H9 (cell line): ENCODE data around the gene GOT1. TPM values are rescaled to one million over a fixed set of nuclear protein-coding genes. Genes with fewer than 3 reads are reported as not detected.

Experiments used
- DNase-seq: peaks from one replicate; pipeline ENCODE4 v3.0.0-alpha.2; 2017
- H2AFZ ChIP-seq: one replicate; pipeline ENCODE4 v1.6.1; 2013; ENCODE audit warnings: mild to moderate bottlenecking, low read length, control low read depth, moderate library complexity
- H2AK5ac ChIP-seq: 2 replicates; pipeline ENCODE4 v1.6.1; 2013; ENCODE audit warnings: low read length, control low read depth, mixed read lengths; ENCODE audit not compliant: insufficient read length
- H2BK120ac ChIP-seq: one replicate; pipeline ENCODE4 v1.6.1; 2013; ENCODE audit warnings: low read depth, mild to moderate bottlenecking, low read length, control low read depth, inconsistent platforms; ENCODE audit not compliant: poor library complexity, severe bottlenecking
- H2BK12ac ChIP-seq: 2 replicates; pipeline ENCODE4 v1.6.1; 2013; ENCODE audit warnings: low read length, control low read depth, mixed read lengths, low read depth; ENCODE audit not compliant: insufficient read length
- H2BK15ac ChIP-seq: 2 replicates; pipeline ENCODE4 v1.6.1; 2013; ENCODE audit warnings: low read depth, low read length, control low read depth
- H2BK20ac ChIP-seq: one replicate; pipeline ENCODE4 v1.6.1; 2013; ENCODE audit warnings: low read depth, mild to moderate bottlenecking, low read length, control low read depth, inconsistent platforms; ENCODE audit not compliant: poor library complexity, severe bottlenecking
- H2BK5ac ChIP-seq: 2 replicates; pipeline ENCODE4 v1.6.1; 2013; ENCODE audit warnings: low read length, control low read depth, mixed read lengths; ENCODE audit not compliant: insufficient read length
- H3K14ac ChIP-seq: 2 replicates; pipeline ENCODE4 v1.6.1; 2013; ENCODE audit warnings: low read length, control low read depth; ENCODE audit not compliant: insufficient read depth
- H3K18ac ChIP-seq: 2 replicates; pipeline ENCODE4 v1.6.1; 2013; ENCODE audit warnings: low read depth, mild to moderate bottlenecking, mixed read lengths, low read length, control low read depth; ENCODE audit not compliant: insufficient read length
- H3K23ac ChIP-seq: 2 replicates; pipeline ENCODE4 v1.6.1; 2013; ENCODE audit warnings: low read length, control low read depth, mixed read lengths, low read depth; ENCODE audit not compliant: insufficient read length
- H3K23me2 ChIP-seq: 2 replicates; pipeline ENCODE4 v1.6.1; 2013; ENCODE audit warnings: low read depth, mild to moderate bottlenecking, mixed read lengths, low read length, control low read depth; ENCODE audit not compliant: insufficient read length, poor library complexity, severe bottlenecking
- H3K27ac ChIP-seq: 2 replicates; pipeline ENCODE4 v1.5.1; 2013; ENCODE audit warnings: low read length, control low read depth, mixed read lengths, low read depth; ENCODE audit not compliant: insufficient read length
- H3K27me3 ChIP-seq: 2 replicates; pipeline ENCODE4 v1.6.1; 2013; ENCODE audit warnings: low read length, control low read depth, inconsistent platforms; ENCODE audit not compliant: insufficient read depth
- H3K4ac ChIP-seq: 2 replicates; pipeline ENCODE4 v1.6.1; 2013; ENCODE audit warnings: low read depth, mild to moderate bottlenecking, control low read depth, inconsistent platforms, low read length, moderate library complexity
- H3K4me1 ChIP-seq: 2 replicates; pipeline ENCODE4 v1.6.1; 2013; ENCODE audit warnings: low read length, control low read depth, inconsistent platforms; ENCODE audit not compliant: insufficient read depth
- H3K4me2 ChIP-seq: 2 replicates; pipeline ENCODE4 v1.6.1; 2013; ENCODE audit warnings: low read length, control low read depth, mixed read lengths; ENCODE audit not compliant: insufficient read length, insufficient read depth
- H3K56ac ChIP-seq: 2 replicates; pipeline ENCODE4 v1.6.1; 2013; ENCODE audit warnings: low read depth, mild to moderate bottlenecking, mixed read lengths, low read length, control low read depth; ENCODE audit not compliant: insufficient read length
- H3K79me1 ChIP-seq: 2 replicates; pipeline ENCODE4 v1.6.1; 2013; ENCODE audit warnings: low read depth, mild to moderate bottlenecking, moderate library complexity, low read length, control low read depth, inconsistent platforms; ENCODE audit not compliant: insufficient read depth, poor library complexity, severe bottlenecking
- H3K79me2 ChIP-seq: 2 replicates; pipeline ENCODE4 v1.6.1; 2013; ENCODE audit warnings: low read length, control low read depth, inconsistent platforms; ENCODE audit not compliant: insufficient read depth
- H3K9ac ChIP-seq: 2 replicates; pipeline ENCODE4 v1.6.1; 2013; ENCODE audit warnings: low read length, control low read depth, mixed read lengths; ENCODE audit not compliant: insufficient read length; ENCODE audit errors: extremely low read depth
- H3K9me3 ChIP-seq: one replicate; pipeline ENCODE4 v1.6.1; 2013; ENCODE audit warnings: low read depth, low read length, inconsistent platforms; ENCODE audit not compliant: control insufficient read depth
- H3T11ph ChIP-seq: one replicate; pipeline ENCODE4 v1.6.1; 2013; ENCODE audit warnings: mild to moderate bottlenecking, low read length, control low read depth, inconsistent platforms
- H4K20me1 ChIP-seq: one replicate; pipeline ENCODE4 v1.6.1; 2013; ENCODE audit not compliant: control insufficient read depth, insufficient read length, insufficient read depth
- H4K5ac ChIP-seq: 2 replicates; pipeline ENCODE4 v1.6.1; 2013; ENCODE audit warnings: low read depth, mild to moderate bottlenecking, mixed read lengths, low read length, control low read depth; ENCODE audit not compliant: insufficient read length
- H4K8ac ChIP-seq: replicated peaks from 2 replicates; pipeline ENCODE4 v1.6.1; 2013; ENCODE audit warnings: low read length, control low read depth, mixed read lengths, low read depth; ENCODE audit not compliant: insufficient read length
- H4K91ac ChIP-seq: 2 replicates; pipeline ENCODE4 v1.6.1; 2013; ENCODE audit warnings: low read depth, mild to moderate bottlenecking, moderate library complexity, mixed read lengths, low read length, control low read depth; ENCODE audit not compliant: insufficient read length
- H3K27ac Mint-ChIP-seq, 3 experiments: 2 replicates in 2 of 3; 3 replicates in 1 of 3; pipeline ENCODE4 v1.8.0; 2020 to 2021; ENCODE audit warnings: mixed read lengths in 3 of 3, mild to moderate bottlenecking in 1 of 3, moderate library complexity in 1 of 3
- H3K27me3 Mint-ChIP-seq: 2 replicates; pipeline ENCODE4 v1.8.0; 2021; ENCODE audit warnings: low read depth, mild to moderate bottlenecking, moderate library complexity, mixed read lengths
- H3K36me3 Mint-ChIP-seq, 3 experiments: 2 replicates in 2 of 3; 3 replicates in 1 of 3; pipeline ENCODE4 v1.8.0; 2020 to 2021; ENCODE audit warnings: low read depth in 3 of 3, mixed read lengths in 3 of 3; ENCODE audit not compliant: insufficient read depth in 1 of 3
- H3K4me1 Mint-ChIP-seq, 2 experiments: 2 replicates each; pipeline ENCODE4 v1.8.0; 2020; ENCODE audit warnings: mixed read lengths in 2 of 2
- H3K4me3 Mint-ChIP-seq, 2 experiments: 2 replicates in 1 of 2; 3 replicates in 1 of 2; pipeline ENCODE4 v1.8.0; 2020 to 2021; ENCODE audit warnings: mild to moderate bottlenecking in 2 of 2, mixed read lengths in 2 of 2, moderate library complexity in 1 of 2
- H3K9me3 Mint-ChIP-seq, 2 experiments: 2 replicates in 1 of 2; 3 replicates in 1 of 2; pipeline ENCODE4 v1.8.0; 2020; ENCODE audit warnings: mild to moderate bottlenecking in 2 of 2, mixed read lengths in 2 of 2, moderate library complexity in 1 of 2
- WGBS: extraction: QIAGEN DNeasy Blood & Tissue Kit; methylation state at CpG from one replicate; pipeline ENCODE4 v1.1.7; 2013; ENCODE audit warnings: missing lambda C conversion rate, low lambda C conversion rate, mixed read lengths; ENCODE audit not compliant: insufficient read length; ENCODE audit errors: extremely low coverage; 5-methylcytosine and 5-hydroxymethylcytosine counted together
- total RNA-seq: library from RNA; stranded (reverse); gene quantifications from 2 replicates; pipeline ENCODE4 v1.2.1, GENCODE V29; 2021
- TF ChIP-seq, protein P1 (sequence below): fragments of 200-600 bp; sonication (generic); conservative IDR thresholded peaks from 3 replicates; pipeline ENCODE4 v1.8.0; 2021; ENCODE audit warnings: antibody characterized with exemption, mild to moderate bottlenecking

The GOT1 gene
- total RNA-seq, 1 experiment from 2014 or later: 43.3 TPM

DNA sequence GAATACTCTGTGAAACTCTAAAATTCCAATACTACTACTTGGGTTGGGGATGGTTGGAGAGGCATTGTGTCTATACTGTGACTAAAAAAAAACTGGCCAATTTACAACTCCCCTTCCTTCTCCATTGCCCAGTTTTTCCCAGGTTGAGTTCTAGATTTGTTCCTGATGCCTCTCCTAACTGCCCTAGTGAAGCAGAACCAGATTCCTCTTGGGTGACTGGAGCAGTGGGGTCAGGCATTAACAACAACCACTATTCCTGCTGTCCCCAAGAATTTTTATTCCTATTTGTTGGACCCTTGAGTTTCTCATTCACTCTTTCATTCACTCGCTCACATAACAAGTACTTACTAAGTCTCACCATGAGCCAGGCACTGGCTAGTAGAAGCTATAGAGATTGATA is 5.8 kb downstream of the GOT1 start:
- no peak overlapping the region for H2BK15ac ChIP-seq
- H4K5ac ChIP-seq: no peak overlapping the region
- no peak overlapping the region for H2BK5ac ChIP-seq
- H2AFZ ChIP-seq: no peak overlapping the region
- peaks cover 1% of the 10 kb centered on the region for H3K23me2 ChIP-seq
- peaks cover 8% of the 10 kb centered on the region for H3K79me1 ChIP-seq
- H3K4me3 Mint-ChIP-seq: no peak overlapping the region
- no peak overlapping the region for H2AK5ac ChIP-seq
- H2BK120ac ChIP-seq: no peak overlapping the region
- WGBS: no CpG with 5 or more reads among the region's 1 CpG
- no peak overlapping the region for H3K27ac ChIP-seq
- H3K9me3 Mint-ChIP-seq: no peaks in the 10 kb centered on the region
- H3K36me3 Mint-ChIP-seq: peaks cover 10 to 25% (median 19%) of the 10 kb centered on the region in 3 experiments; a peak in 5 of 7 replicates
- no peaks in the 10 kb centered on the region for H4K20me1 ChIP-seq
- no peak overlapping the region for H2BK12ac ChIP-seq
- no peak overlapping the region for H3K18ac ChIP-seq
- H3K27me3 Mint-ChIP-seq: no peaks in the 10 kb centered on the region
- no peaks in the 10 kb centered on the region; the same call in 1 of the 2 replicates for H3K4me1 ChIP-seq
- no peak overlapping the region for H3T11ph ChIP-seq
- no peak overlapping the region for H4K8ac ChIP-seq
- H3K27ac Mint-ChIP-seq: peak overlapping the region in 1 of 3 experiments; percentile 8; a peak in 1 of 7 replicates
- no peaks in the 10 kb centered on the region for H3K27me3 ChIP-seq
- peaks cover 2% of the 10 kb centered on the region; the same call in 1 of the 2 replicates for H3K79me2 ChIP-seq
- TF ChIP-seq, protein P1, sequence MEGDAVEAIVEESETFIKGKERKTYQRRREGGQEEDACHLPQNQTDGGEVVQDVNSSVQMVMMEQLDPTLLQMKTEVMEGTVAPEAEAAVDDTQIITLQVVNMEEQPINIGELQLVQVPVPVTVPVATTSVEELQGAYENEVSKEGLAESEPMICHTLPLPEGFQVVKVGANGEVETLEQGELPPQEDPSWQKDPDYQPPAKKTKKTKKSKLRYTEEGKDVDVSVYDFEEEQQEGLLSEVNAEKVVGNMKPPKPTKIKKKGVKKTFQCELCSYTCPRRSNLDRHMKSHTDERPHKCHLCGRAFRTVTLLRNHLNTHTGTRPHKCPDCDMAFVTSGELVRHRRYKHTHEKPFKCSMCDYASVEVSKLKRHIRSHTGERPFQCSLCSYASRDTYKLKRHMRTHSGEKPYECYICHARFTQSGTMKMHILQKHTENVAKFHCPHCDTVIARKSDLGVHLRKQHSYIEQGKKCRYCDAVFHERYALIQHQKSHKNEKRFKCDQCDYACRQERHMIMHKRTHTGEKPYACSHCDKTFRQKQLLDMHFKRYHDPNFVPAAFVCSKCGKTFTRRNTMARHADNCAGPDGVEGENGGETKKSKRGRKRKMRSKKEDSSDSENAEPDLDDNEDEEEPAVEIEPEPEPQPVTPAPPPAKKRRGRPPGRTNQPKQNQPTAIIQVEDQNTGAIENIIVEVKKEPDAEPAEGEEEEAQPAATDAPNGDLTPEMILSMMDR: no peak
- no peak overlapping the region for H3K4ac ChIP-seq
- H3K9ac ChIP-seq: no peak overlapping the region
- peaks cover 5 to 18% of the 10 kb centered on the region in 2 experiments for H3K4me1 Mint-ChIP-seq
- DNase-seq: no peak
- H3K4me2 ChIP-seq: no peak overlapping the region
- no peak overlapping the region for H2BK20ac ChIP-seq
- no peak overlapping the region for H3K14ac ChIP-seq
- H3K56ac ChIP-seq: no peak overlapping the region
- no peak overlapping the region for H3K23ac ChIP-seq
- H4K91ac ChIP-seq: no peak overlapping the region
- no peaks in the 10 kb centered on the region for H3K9me3 ChIP-seq
